SK-MEL-5 (cell line): Measurements from ENCODE around the gene CASP5. TPM values are rescaled to one million over a fixed set of nuclear protein-coding genes. Genes with fewer than 3 reads are reported as not detected.
"Not testable (repeated sequence)": the region's sequence is repeated elsewhere in the genome, so short reads cannot be mapped to it uniquely, and the experiment has no call there.

ENCODE experiments used
- DNase-seq: peaks from one replicate; pipeline ENCODE4 v3.0.0-alpha.2; 2016; ENCODE audit warnings: low read depth, low spot score
- in situ Hi-C: cut with HindIII; loops from 2 replicates; pipeline ENCODE4 v1.10.0; 2016; ENCODE audit warnings: low sequenced_read_pairs, high pct_unique_total_duplicates, low pct_unique_long_range_greater_than_20kb
- polyA plus RNA-seq, 2 experiments: library from polyadenylated mRNA; depleted of rRNA; stranded (reverse); fragments of >200 nt; gene quantifications; 2 replicates each; pipeline ENCODE4 v1.2.3, GENCODE V29; 2015
- total RNA-seq: library from RNA; depleted of rRNA; stranded (reverse); fragments of >200 nt; shearing (Covaris generic); gene quantifications from 2 replicates; pipeline ENCODE4 v1.2.3, GENCODE V29; 2014; rRNA removed

CASP5 gene
- total RNA-seq: not detected in 2 replicates
- not detected in 2 replicates for polyA plus RNA-seq (2015; cell fraction: cytosol; rRNA removed)
- not detected in 2 replicates for polyA plus RNA-seq (2015; cell fraction: nucleus; rRNA removed)

GRCh38 chr11:105023003-105023402 is at the start of gene CASP5:
Gene CASP5 (minus strand): TSS chr11:105023168. CDS start chr11:105023136, 32 bp downstream.
- DNase-seq: no peak
- in situ Hi-C loops: no loop called here

- in situ Hi-C loops, DNase-seq: not testable (repeated sequence)
These were observed 49.1 kb upstream of the CASP5 start for GRCh38 chr11:105072080-105072479.

- in situ Hi-C loops: no loop called here
- no peak for DNase-seq
These were observed 48.2 kb upstream of the CASP5 start for GRCh38 chr11:105071089-105071732.

GRCh38 chr11:105070306-105070705 is 47.3 kb upstream of the CASP5 start:
- in situ Hi-C loops: no loop called here
- DNase-seq: no peak

GRCh38 chr11:105069749-105070148 is 46.8 kb upstream of the CASP5 start:
- DNase-seq, in situ Hi-C loops: not testable (repeated sequence)

- DNase-seq, in situ Hi-C loops: not testable (repeated sequence)
These were observed 40.4 kb upstream of the CASP5 start for GRCh38 chr11:105063245-105063941.

- DNase-seq: no peak
- in situ Hi-C loops: no loop called here
These were observed 34.5 kb upstream of the CASP5 start for GRCh38 chr11:105057432-105057831.

GRCh38 chr11:105056446-105056845 is 33.5 kb upstream of the CASP5 start:
- in situ Hi-C loops: no loop called here
- no peak for DNase-seq

GRCh38 chr11:105054723-105055493 is 31.9 kb upstream of the CASP5 start:
- in situ Hi-C loops: no loop called here
- no peak for DNase-seq

- in situ Hi-C loops: no loop called here
- no peak for DNase-seq
These were observed 29.5 kb upstream of the CASP5 start for GRCh38 chr11:105052487-105052886.

- in situ Hi-C loops: no loop called here
- no peak for DNase-seq
These were observed 28.6 kb upstream of the CASP5 start for GRCh38 chr11:105051559-105051958.

- in situ Hi-C loops: no loop called here
- DNase-seq: no peak
These were observed 26.5 kb upstream of the CASP5 start for GRCh38 chr11:105049481-105049880.

GRCh38 chr11:105046898-105047579 is 24.1 kb upstream of the CASP5 start:
- in situ Hi-C loops: no loop called here
- peak; percentile 67 for DNase-seq

- in situ Hi-C loops: no loop called here
- no peak for DNase-seq
These were observed 22.8 kb upstream of the CASP5 start for GRCh38 chr11:105045676-105046296.

GRCh38 chr11:105044557-105045524 is 21.9 kb upstream of the CASP5 start, which contains the start of gene CARD16:
Gene CARD16 (minus strand): TSS chr11:105045335. CDS start chr11:105045297, 38 bp downstream.
- in situ Hi-C loops: not testable (repeated sequence)
- peak; percentile 36 for DNase-seq

- no peak for DNase-seq
- in situ Hi-C loops: no loop called here
These were observed 19.2 kb upstream of the CASP5 start for GRCh38 chr11:105042178-105042577.
